ENCODE data around the gene TTC28. TPM values are rescaled to one million over a fixed set of nuclear protein-coding genes. Genes with fewer than 3 reads are reported as not detected.
A peak's percentile ranks its signal among the peaks of the same experiment; 100 is the strongest.

The TTC28 gene
- total RNA-seq, 2 donors from 2014 or later, result 94.2 to 170 TPM

DNA sequence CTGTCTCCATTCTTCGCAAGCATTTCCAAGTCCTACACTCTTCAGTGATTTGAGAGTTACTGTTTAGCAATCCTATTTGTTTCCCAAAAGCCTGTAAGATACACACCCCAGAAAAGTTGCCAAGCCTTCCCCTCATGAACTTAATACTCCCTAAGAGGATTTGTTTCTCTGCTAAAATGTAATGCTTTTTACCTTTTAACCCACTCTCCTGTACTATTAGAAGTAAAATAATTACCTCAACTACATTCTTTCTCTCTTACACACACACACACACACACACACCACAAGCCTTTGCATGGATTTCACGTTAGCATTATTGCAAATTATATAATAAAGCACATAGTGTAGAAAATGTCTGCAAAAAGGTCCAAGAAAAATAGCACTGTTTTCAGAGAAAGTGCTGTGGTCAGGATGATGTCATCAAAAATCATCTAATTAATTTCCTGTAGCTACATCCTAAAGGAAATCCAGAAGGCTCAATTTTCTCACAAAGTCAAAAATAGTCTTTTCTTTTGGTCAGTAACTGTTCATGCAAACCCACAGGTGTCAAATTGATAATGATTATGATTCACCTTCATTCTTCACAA lies 396.5 kb downstream of the TTC28 start:
- no peak overlapping the region for H3K27ac ChIP-seq
- no peak overlapping the region for H3K4me3 ChIP-seq
- ATAC-seq (ENCODE audit: insufficient number of reproducible peaks, low FRiP score, low read depth), result no peak

DNA sequence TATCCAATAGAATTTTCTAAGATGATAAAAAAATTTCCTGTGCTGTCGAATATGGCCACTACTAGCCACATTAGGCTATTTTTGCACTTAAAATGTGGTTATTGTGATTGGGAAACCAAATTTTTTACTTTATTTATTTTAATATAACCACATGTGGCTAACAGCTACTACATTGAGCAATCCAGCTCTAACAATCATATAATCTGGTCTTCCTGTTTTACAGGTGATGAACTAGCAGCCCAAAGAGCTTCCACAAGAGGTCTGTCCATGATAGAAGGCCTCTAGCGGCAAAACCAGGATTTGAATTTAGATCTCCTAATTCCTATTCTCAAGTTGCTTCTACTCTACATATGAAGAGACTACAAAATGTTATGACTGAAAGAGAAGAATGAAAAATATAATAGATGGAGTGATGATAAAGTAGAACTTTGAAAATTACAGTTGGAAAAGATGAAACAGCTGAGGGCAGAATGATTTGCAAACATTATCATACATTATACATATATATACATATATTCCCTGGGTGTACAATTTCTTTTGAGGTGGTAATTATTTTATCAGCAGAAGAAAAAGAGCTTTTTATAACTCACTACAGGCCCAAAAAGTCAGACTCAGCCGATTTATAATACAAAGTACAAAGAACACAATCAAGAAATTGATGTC lies 397.1 kb downstream of the TTC28 start:
- ATAC-seq (ENCODE audit: insufficient number of reproducible peaks, low FRiP score, low read depth) (no peak), DNase-seq (ENCODE audit: low spot score) (no peak)
- no peaks in the 10 kb centered on the region for H3K27me3 ChIP-seq (replicated peaks; ENCODE audit: insufficient read depth)
- peaks cover 13 to 18% of the 10 kb centered on the region in 2 donors for H3K4me1 ChIP-seq (ENCODE audit: control insufficient read depth in 1 of 2, low read depth in 2 of 2)
- TF ChIP-seq, protein P1, sequence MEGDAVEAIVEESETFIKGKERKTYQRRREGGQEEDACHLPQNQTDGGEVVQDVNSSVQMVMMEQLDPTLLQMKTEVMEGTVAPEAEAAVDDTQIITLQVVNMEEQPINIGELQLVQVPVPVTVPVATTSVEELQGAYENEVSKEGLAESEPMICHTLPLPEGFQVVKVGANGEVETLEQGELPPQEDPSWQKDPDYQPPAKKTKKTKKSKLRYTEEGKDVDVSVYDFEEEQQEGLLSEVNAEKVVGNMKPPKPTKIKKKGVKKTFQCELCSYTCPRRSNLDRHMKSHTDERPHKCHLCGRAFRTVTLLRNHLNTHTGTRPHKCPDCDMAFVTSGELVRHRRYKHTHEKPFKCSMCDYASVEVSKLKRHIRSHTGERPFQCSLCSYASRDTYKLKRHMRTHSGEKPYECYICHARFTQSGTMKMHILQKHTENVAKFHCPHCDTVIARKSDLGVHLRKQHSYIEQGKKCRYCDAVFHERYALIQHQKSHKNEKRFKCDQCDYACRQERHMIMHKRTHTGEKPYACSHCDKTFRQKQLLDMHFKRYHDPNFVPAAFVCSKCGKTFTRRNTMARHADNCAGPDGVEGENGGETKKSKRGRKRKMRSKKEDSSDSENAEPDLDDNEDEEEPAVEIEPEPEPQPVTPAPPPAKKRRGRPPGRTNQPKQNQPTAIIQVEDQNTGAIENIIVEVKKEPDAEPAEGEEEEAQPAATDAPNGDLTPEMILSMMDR (IDR thresholded peaks at IDR 0.05), result no peak
- no peak overlapping the region for H3K4me3 ChIP-seq
- H3K36me3 ChIP-seq, result no peaks in the 10 kb centered on the region
- no peak overlapping the region for H3K27ac ChIP-seq
- no peaks in the 10 kb centered on the region for H3K9me3 ChIP-seq

More for the DNA sequence above, 396.5 kb downstream of the TTC28 start:
- Histone ChIP-seq H3K27me3 (replicated peaks; ENCODE audit: insufficient read depth) (no peaks in the 10 kb centered on the region), H3K4me1 (ENCODE audit: control insufficient read depth in 1 of 2, low read depth in 2 of 2) (peaks cover 13 to 18% of the 10 kb centered on the region in 2 donors), H3K9me3 (no peaks in the 10 kb centered on the region), H3K36me3 (no peaks in the 10 kb centered on the region)
- TF ChIP-seq, protein P1 (IDR thresholded peaks at IDR 0.05), result no peak
- no peak for DNase-seq (ENCODE audit: low spot score)

DNA sequence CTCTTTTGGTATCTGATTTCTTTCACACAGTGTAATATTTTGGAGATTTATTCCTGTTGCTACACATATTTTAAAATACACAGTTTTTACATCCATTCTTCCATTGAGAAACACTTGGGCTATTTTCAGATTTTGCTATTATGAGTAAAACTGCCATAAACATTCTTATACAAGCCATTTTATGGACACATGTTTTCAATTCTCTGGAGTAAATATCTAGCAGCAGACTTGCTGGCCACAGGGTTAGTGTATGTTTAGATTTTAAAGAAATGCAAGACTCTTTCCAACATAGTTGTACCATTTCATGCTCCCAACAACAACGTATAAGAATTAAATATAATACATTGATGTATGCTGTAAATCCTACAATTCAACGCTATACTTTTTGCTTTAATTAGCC lies 399.8 kb downstream of the TTC28 start:
- Histone ChIP-seq H3K27me3 (replicated peaks; ENCODE audit: insufficient read depth) (no peaks in the 10 kb centered on the region), H3K4me3 (no peak overlapping the region), H3K4me1 (ENCODE audit: control insufficient read depth in 1 of 2, low read depth in 2 of 2) (peaks cover 13 to 18% of the 10 kb centered on the region in 2 donors), H3K36me3 (no peaks in the 10 kb centered on the region), H3K27ac (no peak overlapping the region), H3K9me3 (no peaks in the 10 kb centered on the region)
- TF ChIP-seq, protein P1 (IDR thresholded peaks at IDR 0.05), result no peak
- ATAC-seq (ENCODE audit: insufficient number of reproducible peaks, low FRiP score, low read depth) (no peak), DNase-seq (ENCODE audit: low spot score) (no peak)

DNA sequence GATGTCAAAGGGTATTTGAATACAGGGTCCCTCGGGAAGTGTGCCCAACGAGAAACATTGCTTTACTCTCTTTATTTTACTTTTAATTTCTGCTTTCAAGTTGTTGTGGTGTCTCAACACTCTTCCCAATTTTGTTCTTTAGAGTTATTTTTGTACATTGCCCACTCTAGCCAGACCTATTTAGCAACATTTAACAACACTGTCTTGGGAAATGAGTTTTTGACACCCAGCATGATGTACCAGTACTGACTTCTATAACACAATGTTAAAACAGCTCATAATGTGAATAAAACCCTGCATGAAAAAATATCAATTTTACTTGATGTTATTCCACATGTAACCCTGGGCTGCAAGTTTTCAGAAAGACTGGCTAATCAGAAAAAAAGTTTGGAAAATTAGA lies 410.4 kb downstream of the TTC28 start:
- peak overlapping the region; percentile 60 to 67 for H3K27ac ChIP-seq
- H3K36me3 ChIP-seq, result no peaks in the 10 kb centered on the region
- ATAC-seq (ENCODE audit: insufficient number of reproducible peaks, low FRiP score, low read depth), result no peak
- DNase-seq (ENCODE audit: low spot score), result no peak
- peaks cover 15 to 36% of the 10 kb centered on the region in 2 donors for H3K4me1 ChIP-seq (ENCODE audit: control insufficient read depth in 1 of 2, low read depth in 2 of 2)
- no peaks in the 10 kb centered on the region for H3K9me3 ChIP-seq
- H3K4me3 ChIP-seq, result no peak overlapping the region
- no peaks in the 10 kb centered on the region for H3K27me3 ChIP-seq (replicated peaks; ENCODE audit: insufficient read depth)
- TF ChIP-seq, protein P1 (IDR thresholded peaks at IDR 0.05), result no peak

DNA sequence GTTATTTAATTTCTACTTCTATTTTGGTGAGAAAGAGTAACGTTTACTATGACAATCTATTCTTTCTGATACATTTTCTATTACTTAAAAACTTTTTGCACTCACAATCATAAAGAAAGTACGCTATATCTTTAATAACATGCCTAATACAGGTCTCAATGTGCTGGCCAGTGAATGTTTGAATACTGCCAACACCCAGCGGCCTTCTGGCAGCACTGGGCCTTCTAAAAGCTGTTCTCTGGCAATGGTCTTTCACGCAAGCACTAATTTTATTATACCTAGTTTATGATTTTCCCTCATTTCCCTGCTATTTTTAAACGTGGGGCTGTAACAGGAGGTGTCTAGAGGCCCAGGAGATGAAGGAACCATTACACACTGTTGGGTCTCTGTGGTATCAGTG lies 410.8 kb downstream of the TTC28 start:
- Histone ChIP-seq H3K4me1 (ENCODE audit: control insufficient read depth in 1 of 2, low read depth in 2 of 2) (peaks cover 15 to 36% of the 10 kb centered on the region in 2 donors), H3K27me3 (replicated peaks; ENCODE audit: insufficient read depth) (no peaks in the 10 kb centered on the region), H3K4me3 (peak overlapping the region; percentile 6), H3K36me3 (no peaks in the 10 kb centered on the region), H3K27ac (peak overlapping the region; percentile 60 to 67), H3K9me3 (no peaks in the 10 kb centered on the region)
- DNase-seq (ENCODE audit: low spot score), result no peak
- ATAC-seq (ENCODE audit: insufficient number of reproducible peaks, low FRiP score, low read depth), result no peak
- TF ChIP-seq, protein P1 (IDR thresholded peaks at IDR 0.05), result no peak

All from thoracic aorta (tissue), 2 donors.